PC-9 (cell line): Measurements from ENCODE around the gene HPS6. TPM values are rescaled to one million over a fixed set of nuclear protein-coding genes. Genes with fewer than 3 reads are reported as not detected.

Experiments
- BruUV-seq: library from RNA; stranded (reverse); fragments of 400-500 nt; replicated peaks from 2 replicates; lab custom pipeline; 2021; lab: Mats Ljungman, UMichigan
- CTCF ChIA-PET: fragments of 300-600 bp; sonication (Branson Sonifier 250); formaldehyde crosslinking; loops from one replicate; lab custom pipeline; 2022; ENCODE audit warnings: antibody characterized with exemption; lab: Charles Lee
- POLR2A ChIA-PET: fragments of 300-600 bp; sonication (Branson Sonifier 250); formaldehyde crosslinking; loops from one replicate; lab custom pipeline; 2022; ENCODE audit warnings: antibody characterized with exemption; ENCODE audit not compliant: unreplicated experiment; lab: Charles Lee
- DNase-seq, 2 experiments: peaks; one replicate each; pipeline versions ENCODE4 v3.0.0 to v3.0.0-alpha.2; 2015 to 2022; ENCODE audit warnings: mixed read lengths in 1 of 2
- H2AFZ ChIP-seq: fragments of 200-600 bp; sonication (generic); 2 replicates; pipeline ENCODE4 v1.8.1; 2017; ENCODE audit warnings: antibody characterized with exemption
- H3F3A ChIP-seq: fragments of 200-600 bp; sonication (generic); 2 replicates; pipeline ENCODE4 v1.8.1; 2017; ENCODE audit warnings: antibody characterized with exemption, mild to moderate bottlenecking, low read depth; ENCODE audit not compliant: insufficient read depth
- H3K27ac ChIP-seq: fragments of 200-600 bp; sonication (generic); 2 replicates; pipeline ENCODE4 v1.6.1; 2016; ENCODE audit warnings: mixed run types
- H3K27me3 ChIP-seq: fragments of 200-600 bp; sonication (generic); 2 replicates; pipeline ENCODE4 v1.6.1; 2016; ENCODE audit warnings: low read depth, mixed run types; ENCODE audit not compliant: insufficient read depth
- H3K36me3 ChIP-seq: fragments of 200-600 bp; sonication (generic); 2 replicates; pipeline ENCODE4 v1.6.1; 2016; ENCODE audit warnings: low read depth, mixed run types
- H3K4me1 ChIP-seq: fragments of 200-600 bp; sonication (generic); replicated peaks from 2 replicates; pipeline ENCODE4 v1.6.1; 2016; ENCODE audit warnings: mixed run types; ENCODE audit not compliant: insufficient read depth
- H3K4me2 ChIP-seq: fragments of 200-600 bp; sonication (generic); 2 replicates; pipeline ENCODE4 v1.6.1; 2017; ENCODE audit warnings: mixed run types
- H3K4me3 ChIP-seq: fragments of 200-600 bp; sonication (generic); 2 replicates; pipeline ENCODE4 v1.6.1; 2016; ENCODE audit warnings: mixed run types
- H3K79me2 ChIP-seq: fragments of 200-600 bp; sonication (generic); 2 replicates; pipeline ENCODE4 v1.6.1; 2017; ENCODE audit warnings: low read depth, mixed run types
- H3K9me2 ChIP-seq: fragments of 200-600 bp; sonication (generic); 2 replicates; pipeline ENCODE4 v1.8.1; 2017; ENCODE audit warnings: mild to moderate bottlenecking; ENCODE audit not compliant: insufficient read depth
- H3K9me3 ChIP-seq: fragments of 200-600 bp; sonication (generic); 2 replicates; pipeline ENCODE4 v1.8.1; 2016; ENCODE audit warnings: low read depth; ENCODE audit not compliant: insufficient read depth
- H4K20me1 ChIP-seq: fragments of 200-600 bp; sonication (generic); 2 replicates; pipeline ENCODE4 v1.8.1; 2017; ENCODE audit not compliant: insufficient read depth
- CTCF ChIP-seq: fragments of 200-600 bp; sonication (generic); conservative IDR thresholded peaks from 2 replicates; pipeline ENCODE4 v1.6.1; 2017; ENCODE audit warnings: mixed run types, antibody characterized with exemption, mild to moderate bottlenecking, moderate library complexity
- EZH2 ChIP-seq: fragments of 200-600 bp; sonication (generic); IDR thresholded peaks from 2 replicates; pipeline ENCODE4 v1.8.0; 2017; ENCODE audit warnings: antibody characterized with exemption, low read depth
- intact Hi-C: fragments of 100-400 bp; cut with micrococcal nuclease; formaldehyde crosslinking; loops from one replicate; pipeline ENCODE4 v1.10.0; 2022; ENCODE audit not compliant: unreplicated experiment
- total RNA-seq: library from RNA; stranded (reverse); gene quantifications from 2 replicates; pipeline ENCODE4 v1.2.3, GENCODE V29; 2021

The HPS6 gene
- total RNA-seq, 1 experiment from 2014 or later = 12.5 TPM

- H3K4me2 ChIP-seq = peak overlapping the region; percentile 92; the same call in 1 of the 2 replicates
- peaks cover 12% of the 10 kb centered on the region for H3F3A ChIP-seq
- BruUV-seq = no TSS peak
- POLR2A ChIA-PET = interaction anchor here (0.6 kb wide), 1 partner anchor 776 kb away, joined by 3 read pairs; no protein-coding TSS in a partner anchor
- intact Hi-C loops = no loop called here
- no peaks in the 10 kb centered on the region for H3K27me3 ChIP-seq
- H3K79me2 ChIP-seq = peaks cover 23% of the 10 kb centered on the region
- 0 out of 2 replicates have a peak, but pooled peaks cover 4% of the 10 kb centered on the region for H4K20me1 ChIP-seq
- H3K36me3 ChIP-seq = no peaks in the 10 kb centered on the region
- no peaks in the 10 kb centered on the region for H3K9me3 ChIP-seq
- H3K9me2 ChIP-seq = no peaks in the 10 kb centered on the region
- no peak for DNase-seq
- no peak overlapping the region for H3K27ac ChIP-seq
- TF ChIP-seq EZH2 = no peak
- TF ChIP-seq CTCF = no peak
- no peak overlapping the region for H2AFZ ChIP-seq
- H3K4me1 ChIP-seq = 0 out of 2 replicates have a peak, but pooled peaks cover 6% of the 10 kb centered on the region
- CTCF ChIA-PET = interaction anchor here (0.6 to 1.0 kb wide), 3 partner anchors 11 to 286 kb away, joined by 3 to 4 read pairs (median 3); partner anchors contain the start of gene ARMH3
- H3K4me3 ChIP-seq = no peak overlapping the region
These were observed 2.2 kb downstream of the HPS6 start for GRCh38 chr10:102067091-102067916.

- CTCF ChIA-PET = interaction anchor here (0.6 kb wide), 1 partner anchor 625 kb away, joined by 11 read pairs; no protein-coding TSS in a partner anchor
- 0 out of 2 replicates have a peak, but pooled peaks cover 6% of the 10 kb centered on the region for H3K4me1 ChIP-seq
- no peaks in the 10 kb centered on the region for H3K9me2 ChIP-seq
- H3K36me3 ChIP-seq = no peaks in the 10 kb centered on the region
- no peak overlapping the region for H2AFZ ChIP-seq
- peaks cover 23% of the 10 kb centered on the region for H3K79me2 ChIP-seq
- H3K4me3 ChIP-seq = no peak overlapping the region
- H3K27me3 ChIP-seq = no peaks in the 10 kb centered on the region
- H3K27ac ChIP-seq = no peak overlapping the region
- POLR2A ChIA-PET = no interaction called here
- no peak overlapping the region for H3K4me2 ChIP-seq
- intact Hi-C loops = no loop called here
- H4K20me1 ChIP-seq = 0 out of 2 replicates have a peak, but pooled peaks cover 4% of the 10 kb centered on the region
- peaks cover 13% of the 10 kb centered on the region for H3F3A ChIP-seq
- BruUV-seq = no TSS peak
- DNase-seq = no peak
- H3K9me3 ChIP-seq = no peaks in the 10 kb centered on the region
- TF ChIP-seq EZH2 (no peak), CTCF (no peak)
These were observed 3.1 kb downstream of the HPS6 start for GRCh38 chr10:102068216-102068615.

- H4K20me1 ChIP-seq = 0 out of 2 replicates have a peak, but pooled peaks cover 4% of the 10 kb centered on the region
- DNase-seq = no peak
- H3K9me3 ChIP-seq = no peaks in the 10 kb centered on the region
- H3K27me3 ChIP-seq = no peaks in the 10 kb centered on the region
- H3F3A ChIP-seq = peaks cover 13% of the 10 kb centered on the region
- no peak overlapping the region for H3K4me2 ChIP-seq
- H3K79me2 ChIP-seq = peaks cover 23% of the 10 kb centered on the region
- ChIA-PET POLR2A (no interaction called here), CTCF (no interaction called here)
- no peak overlapping the region for H2AFZ ChIP-seq
- H3K36me3 ChIP-seq = no peaks in the 10 kb centered on the region
- 0 out of 2 replicates have a peak, but pooled peaks cover 6% of the 10 kb centered on the region for H3K4me1 ChIP-seq
- intact Hi-C loops = no loop called here
- no peak for TF ChIP-seq EZH2
- BruUV-seq = no TSS peak
- H3K27ac ChIP-seq = no peak overlapping the region
- no peak overlapping the region for H3K4me3 ChIP-seq
- no peaks in the 10 kb centered on the region for H3K9me2 ChIP-seq
These were observed 3.9 kb downstream of the HPS6 start for GRCh38 chr10:102069071-102069470.
